ENCODE measurements around the gene ANKRD33B.
A peak's percentile ranks its signal among the peaks of the same experiment; 100 is the strongest.

ANKRD33B gene

GRCh38 chr5:10527281-10527950 lies 36.5 kb upstream of the ANKRD33B start:
- Histone ChIP-seq H3K36me3 (ENCODE audit: control insufficient read depth in 2 of 2, insufficient read depth in 2 of 2, low read length in 2 of 2) (no peaks in the 10 kb centered on the region), H3K9ac (ENCODE audit: low read length in 2 of 2) (no peak overlapping the region), H3K27ac (ENCODE audit: low read length) (no peak overlapping the region), H3K27me3 (ENCODE audit: control insufficient read depth in 1 of 2, insufficient read depth in 2 of 2, low read length in 2 of 2) (peaks cover 2 to 4% of the 10 kb centered on the region in 2 donors), H3K9me3 (ENCODE audit: control insufficient read depth in 2 of 2, low read length in 2 of 2) (no peaks in the 10 kb centered on the region), H3K4me3 (ENCODE audit: low read length in 2 of 2) (no peak overlapping the region), H3K4me1 (ENCODE audit: control insufficient read depth, insufficient read depth, low read length) (no peaks in the 10 kb centered on the region)

GRCh38 chr5:10528056-10528816 lies 35.6 kb upstream of the ANKRD33B start:
- Histone ChIP-seq H3K4me3 (ENCODE audit: low read length in 2 of 2) (no peak overlapping the region), H3K36me3 (ENCODE audit: control insufficient read depth in 2 of 2, insufficient read depth in 2 of 2, low read length in 2 of 2) (no peaks in the 10 kb centered on the region), H3K9me3 (ENCODE audit: control insufficient read depth in 2 of 2, low read length in 2 of 2) (no peaks in the 10 kb centered on the region), H3K9ac (ENCODE audit: low read length in 2 of 2) (no peak overlapping the region), H3K27ac (ENCODE audit: low read length) (no peak overlapping the region), H3K4me1 (ENCODE audit: control insufficient read depth, insufficient read depth, low read length) (no peaks in the 10 kb centered on the region), H3K27me3 (ENCODE audit: control insufficient read depth in 1 of 2, insufficient read depth in 2 of 2, low read length in 2 of 2) (peaks cover 4 to 7% of the 10 kb centered on the region in 2 donors)

- no peaks in the 10 kb centered on the region for H3K4me1 ChIP-seq (ENCODE audit: control insufficient read depth, insufficient read depth, low read length)
- no peak overlapping the region for H3K9ac ChIP-seq (ENCODE audit: low read length in 2 of 2)
- no peaks in the 10 kb centered on the region for H3K36me3 ChIP-seq (ENCODE audit: control insufficient read depth in 2 of 2, insufficient read depth in 2 of 2, low read length in 2 of 2)
- H3K4me3 ChIP-seq (ENCODE audit: low read length in 2 of 2) = no peak overlapping the region
- H3K27ac ChIP-seq (ENCODE audit: low read length) = no peak overlapping the region
- peaks cover 4 to 9% of the 10 kb centered on the region in 2 donors for H3K27me3 ChIP-seq (ENCODE audit: control insufficient read depth in 1 of 2, insufficient read depth in 2 of 2, low read length in 2 of 2)
- no peaks in the 10 kb centered on the region for H3K9me3 ChIP-seq (ENCODE audit: control insufficient read depth in 2 of 2, low read length in 2 of 2)
Measured at GRCh38 chr5:10528827-10529226, 35.0 kb upstream of the ANKRD33B start.

GRCh38 chr5:10530601-10531320 lies 33.1 kb upstream of the ANKRD33B start:
- H3K27ac ChIP-seq (ENCODE audit: low read length) = no peak overlapping the region
- H3K27me3 ChIP-seq (ENCODE audit: control insufficient read depth in 1 of 2, insufficient read depth in 2 of 2, low read length in 2 of 2) = peaks cover 4 to 11% of the 10 kb centered on the region in 2 donors
- no peak overlapping the region for H3K9ac ChIP-seq (ENCODE audit: low read length in 2 of 2)
- H3K36me3 ChIP-seq (ENCODE audit: control insufficient read depth in 2 of 2, insufficient read depth in 2 of 2, low read length in 2 of 2) = no peaks in the 10 kb centered on the region
- H3K9me3 ChIP-seq (ENCODE audit: control insufficient read depth in 2 of 2, low read length in 2 of 2) = no peaks in the 10 kb centered on the region
- H3K4me1 ChIP-seq (ENCODE audit: control insufficient read depth, insufficient read depth, low read length) = no peaks in the 10 kb centered on the region
- H3K4me3 ChIP-seq (ENCODE audit: low read length in 2 of 2) = no peak overlapping the region

GRCh38 chr5:10532421-10532820 lies 31.4 kb upstream of the ANKRD33B start:
- no peak overlapping the region for H3K9ac ChIP-seq (ENCODE audit: low read length in 2 of 2)
- no peaks in the 10 kb centered on the region for H3K9me3 ChIP-seq (ENCODE audit: control insufficient read depth in 2 of 2, low read length in 2 of 2)
- H3K27ac ChIP-seq (ENCODE audit: low read length) = no peak overlapping the region
- H3K4me3 ChIP-seq (ENCODE audit: low read length in 2 of 2) = no peak overlapping the region
- H3K27me3 ChIP-seq (ENCODE audit: control insufficient read depth in 1 of 2, insufficient read depth in 2 of 2, low read length in 2 of 2) = peaks cover 9 to 11% of the 10 kb centered on the region in 2 donors
- no peaks in the 10 kb centered on the region for H3K36me3 ChIP-seq (ENCODE audit: control insufficient read depth in 2 of 2, insufficient read depth in 2 of 2, low read length in 2 of 2)
- H3K4me1 ChIP-seq (ENCODE audit: control insufficient read depth, insufficient read depth, low read length) = no peaks in the 10 kb centered on the region

GRCh38 chr5:10533226-10533625 lies 30.6 kb upstream of the ANKRD33B start:
- Histone ChIP-seq H3K36me3 (ENCODE audit: control insufficient read depth in 2 of 2, insufficient read depth in 2 of 2, low read length in 2 of 2) (no peaks in the 10 kb centered on the region), H3K9me3 (ENCODE audit: control insufficient read depth in 2 of 2, low read length in 2 of 2) (no peaks in the 10 kb centered on the region), H3K27me3 (ENCODE audit: control insufficient read depth in 1 of 2, insufficient read depth in 2 of 2, low read length in 2 of 2) (peaks cover 15 to 17% of the 10 kb centered on the region in 2 donors), H3K9ac (ENCODE audit: low read length in 2 of 2) (no peak overlapping the region), H3K4me1 (ENCODE audit: control insufficient read depth, insufficient read depth, low read length) (no peaks in the 10 kb centered on the region), H3K27ac (ENCODE audit: low read length) (no peak overlapping the region), H3K4me3 (ENCODE audit: low read length in 2 of 2) (no peak overlapping the region)

- H3K9me3 ChIP-seq (ENCODE audit: control insufficient read depth in 2 of 2, low read length in 2 of 2) = no peaks in the 10 kb centered on the region
- no peak overlapping the region for H3K9ac ChIP-seq (ENCODE audit: low read length in 2 of 2)
- no peaks in the 10 kb centered on the region for H3K4me1 ChIP-seq (ENCODE audit: control insufficient read depth, insufficient read depth, low read length)
- peaks cover 23 to 27% of the 10 kb centered on the region in 2 donors for H3K27me3 ChIP-seq (ENCODE audit: control insufficient read depth in 1 of 2, insufficient read depth in 2 of 2, low read length in 2 of 2)
- H3K27ac ChIP-seq (ENCODE audit: low read length) = no peak overlapping the region
- no peak overlapping the region for H3K4me3 ChIP-seq (ENCODE audit: low read length in 2 of 2)
- H3K36me3 ChIP-seq (ENCODE audit: control insufficient read depth in 2 of 2, insufficient read depth in 2 of 2, low read length in 2 of 2) = no peaks in the 10 kb centered on the region
Measured at GRCh38 chr5:10534561-10535530, 29.0 kb upstream of the ANKRD33B start.

GRCh38 chr5:10536511-10536910 lies 27.4 kb upstream of the ANKRD33B start:
- H3K36me3 ChIP-seq (ENCODE audit: control insufficient read depth in 2 of 2, insufficient read depth in 2 of 2, low read length in 2 of 2) = no peaks in the 10 kb centered on the region
- H3K27ac ChIP-seq (ENCODE audit: low read length) = no peak overlapping the region
- H3K4me3 ChIP-seq (ENCODE audit: low read length in 2 of 2) = no peak overlapping the region
- H3K4me1 ChIP-seq (ENCODE audit: control insufficient read depth, insufficient read depth, low read length) = no peaks in the 10 kb centered on the region
- H3K9me3 ChIP-seq (ENCODE audit: control insufficient read depth in 2 of 2, low read length in 2 of 2) = no peaks in the 10 kb centered on the region
- peaks cover 23 to 24% of the 10 kb centered on the region in 2 donors for H3K27me3 ChIP-seq (ENCODE audit: control insufficient read depth in 1 of 2, insufficient read depth in 2 of 2, low read length in 2 of 2)
- H3K9ac ChIP-seq (ENCODE audit: low read length in 2 of 2) = no peak overlapping the region

GRCh38 chr5:10536931-10537579 lies 26.8 kb upstream of the ANKRD33B start:
- Histone ChIP-seq H3K36me3 (ENCODE audit: control insufficient read depth in 2 of 2, insufficient read depth in 2 of 2, low read length in 2 of 2) (no peaks in the 10 kb centered on the region), H3K4me3 (ENCODE audit: low read length in 2 of 2) (peak overlapping the region in 1 of 2 donors; percentile 47), H3K27ac (ENCODE audit: low read length) (no peak overlapping the region), H3K9me3 (ENCODE audit: control insufficient read depth in 2 of 2, low read length in 2 of 2) (no peaks in the 10 kb centered on the region), H3K27me3 (ENCODE audit: control insufficient read depth in 1 of 2, insufficient read depth in 2 of 2, low read length in 2 of 2) (peaks cover 23 to 24% of the 10 kb centered on the region in 2 donors), H3K4me1 (ENCODE audit: control insufficient read depth, insufficient read depth, low read length) (no peaks in the 10 kb centered on the region), H3K9ac (ENCODE audit: low read length in 2 of 2) (no peak overlapping the region)
